Measurements from ENCODE around the gene FAF1. TPM values are rescaled to one million over a fixed set of nuclear protein-coding genes. Genes with fewer than 3 reads are reported as not detected.
"Not testable (repeated sequence)": the region's sequence is repeated elsewhere in the genome, so short reads cannot be mapped to it uniquely, and the experiment has no call there.

The FAF1 gene
- total RNA-seq, 2 experiments from 2014 or later: 42.3 to 114 TPM

GRCh38 chr1:50775740-50776139 is 184.3 kb downstream of the FAF1 start:
- Histone ChIP-seq H3K79me2 (ENCODE audit: insufficient read depth, low read depth, low read length) (peaks cover 13% of the 10 kb centered on the region; the same call in 1 of the 2 replicates), H3K4me2 (ENCODE audit: low read length) (no peak overlapping the region), H3K27ac (ENCODE audit: low read depth, low read length, poor library complexity, severe bottlenecking) (no peak overlapping the region), H3K4me3 (ENCODE audit: low read depth, low read length, poor library complexity, severe bottlenecking) (no peak overlapping the region), H3K36me3 (ENCODE audit: insufficient read depth, low read length) (peaks cover 23% of the 10 kb centered on the region), H2AFZ (ENCODE audit: low read length) (no peak overlapping the region), H3K4me1 (ENCODE audit: insufficient read depth, low read length, poor library complexity, severe bottlenecking) (peaks cover 5% of the 10 kb centered on the region), H3K9me3 (ENCODE audit: low read length) (no peaks in the 10 kb centered on the region), H4K20me1 (ENCODE audit: insufficient read depth, low read length) (peaks cover 15% of the 10 kb centered on the region; the same call in 1 of the 2 replicates), H3K9me2 (ENCODE audit: insufficient read depth, low read length) (no peaks in the 10 kb centered on the region)
- BruUV-seq (replicated peaks): no TSS peak
- no peak for DNase-seq (ENCODE audit: low spot score)
- POLR2A ChIA-PET: interaction anchor here (1.2 kb wide), 1 partner anchor 9 kb away, joined by 3 read pairs; no protein-coding TSS in a partner anchor
- TF ChIP-seq EZH2phosphoT487 (IDR thresholded peaks at IDR 0.05; ENCODE audit: borderline replicate concordance, low read depth, low read length) (no peak), CTCF (conservative IDR thresholded peaks at IDR 0.05; ENCODE audit: low read length) (no peak)
- CTCF ChIA-PET (ENCODE audit: unreplicated experiment): no interaction called here
- intact Hi-C loops (cut with micrococcal nuclease; ENCODE audit: unreplicated experiment): loop anchor here (2.0 kb wide), 1 partner anchor 269 kb away; no protein-coding TSS in a partner anchor

GRCh38 chr1:50774759-50775351 is 185.2 kb downstream of the FAF1 start:
- no peak overlapping the region for H2AFZ ChIP-seq (ENCODE audit: low read length)
- no peak overlapping the region for H3K27ac ChIP-seq (ENCODE audit: low read depth, low read length, poor library complexity, severe bottlenecking)
- TF ChIP-seq CTCF (conservative IDR thresholded peaks at IDR 0.05; ENCODE audit: low read length) (peak; percentile 92), EZH2phosphoT487 (IDR thresholded peaks at IDR 0.05; ENCODE audit: borderline replicate concordance, low read depth, low read length) (no peak)
- POLR2A ChIA-PET: interaction anchor here (0.6 to 1.3 kb wide), 4 partner anchors 9 to 151 kb away, joined by 3 to 4 read pairs (median 3); no protein-coding TSS in a partner anchor
- H3K4me1 ChIP-seq (ENCODE audit: insufficient read depth, low read length, poor library complexity, severe bottlenecking): no peaks in the 10 kb centered on the region
- H4K20me1 ChIP-seq (ENCODE audit: insufficient read depth, low read length): peaks cover 15% of the 10 kb centered on the region; the same call in 1 of the 2 replicates
- no peaks in the 10 kb centered on the region for H3K9me2 ChIP-seq (ENCODE audit: insufficient read depth, low read length)
- H3K36me3 ChIP-seq (ENCODE audit: insufficient read depth, low read length): peaks cover 15% of the 10 kb centered on the region; the same call in 1 of the 2 replicates
- BruUV-seq (replicated peaks): no TSS peak
- H3K4me2 ChIP-seq (ENCODE audit: low read length): no peak overlapping the region
- no peaks in the 10 kb centered on the region for H3K9me3 ChIP-seq (ENCODE audit: low read length)
- intact Hi-C loops (cut with micrococcal nuclease; ENCODE audit: unreplicated experiment): loop anchor here (2.0 to 5.0 kb wide), 2 partner anchors 270 to 417 kb away; no protein-coding TSS in a partner anchor
- no peak overlapping the region for H3K4me3 ChIP-seq (ENCODE audit: low read depth, low read length, poor library complexity, severe bottlenecking)
- DNase-seq (ENCODE audit: low spot score): peak; percentile 61
- H3K79me2 ChIP-seq (ENCODE audit: insufficient read depth, low read depth, low read length): peaks cover 19% of the 10 kb centered on the region; the same call in 1 of the 2 replicates
- CTCF ChIA-PET (ENCODE audit: unreplicated experiment): no interaction called here

- H3K4me2 ChIP-seq (ENCODE audit: low read length): no peak overlapping the region
- no peak for TF ChIP-seq EZH2phosphoT487 (IDR thresholded peaks at IDR 0.05; ENCODE audit: borderline replicate concordance, low read depth, low read length)
- no peak for TF ChIP-seq CTCF (conservative IDR thresholded peaks at IDR 0.05; ENCODE audit: low read length)
- ChIA-PET POLR2A (interaction anchor here (0.6 to 0.7 kb wide), 3 partner anchors 41 to 171 kb away, joined by 3 to 7 read pairs (median 4); no protein-coding TSS in a partner anchor), CTCF (ENCODE audit: unreplicated experiment) (no interaction called here)
- no peak overlapping the region for H3K4me3 ChIP-seq (ENCODE audit: low read depth, low read length, poor library complexity, severe bottlenecking)
- no peaks in the 10 kb centered on the region for H3K4me1 ChIP-seq (ENCODE audit: insufficient read depth, low read length, poor library complexity, severe bottlenecking)
- BruUV-seq (replicated peaks): no TSS peak
- H4K20me1 ChIP-seq (ENCODE audit: insufficient read depth, low read length): no peaks in the 10 kb centered on the region; the same call in 1 of the 2 replicates
- H2AFZ ChIP-seq (ENCODE audit: low read length): no peak overlapping the region
- intact Hi-C loops (cut with micrococcal nuclease; ENCODE audit: unreplicated experiment): no loop called here
- H3K9me2 ChIP-seq (ENCODE audit: insufficient read depth, low read length): no peaks in the 10 kb centered on the region
- no peak overlapping the region for H3K27ac ChIP-seq (ENCODE audit: low read depth, low read length, poor library complexity, severe bottlenecking)
- H3K79me2 ChIP-seq (ENCODE audit: insufficient read depth, low read depth, low read length): peaks cover 30% of the 10 kb centered on the region; the same call in 1 of the 2 replicates
- DNase-seq (ENCODE audit: low spot score): no peak
- H3K36me3 ChIP-seq (ENCODE audit: insufficient read depth, low read length): peaks cover 10% of the 10 kb centered on the region
- H3K9me3 ChIP-seq (ENCODE audit: low read length): no peaks in the 10 kb centered on the region
These were observed 193.4 kb downstream of the FAF1 start for GRCh38 chr1:50766688-50767087.

GRCh38 chr1:50756543-50756942 is 203.5 kb downstream of the FAF1 start:
- H3K27ac ChIP-seq (ENCODE audit: low read depth, low read length, poor library complexity, severe bottlenecking); DNase-seq (ENCODE audit: low spot score); H4K20me1 ChIP-seq (ENCODE audit: insufficient read depth, low read length); BruUV-seq (replicated peaks); POLR2A ChIA-PET; H2AFZ ChIP-seq (ENCODE audit: low read length); H3K4me3 ChIP-seq (ENCODE audit: low read depth, low read length, poor library complexity, severe bottlenecking); H3K9me2 ChIP-seq (ENCODE audit: insufficient read depth, low read length); CTCF ChIA-PET (ENCODE audit: unreplicated experiment); H3K4me2 ChIP-seq (ENCODE audit: low read length); H3K4me1 ChIP-seq (ENCODE audit: insufficient read depth, low read length, poor library complexity, severe bottlenecking); H3K79me2 ChIP-seq (ENCODE audit: insufficient read depth, low read depth, low read length); H3K9me3 ChIP-seq (ENCODE audit: low read length): not testable (repeated sequence)
- intact Hi-C loops (cut with micrococcal nuclease; ENCODE audit: unreplicated experiment): loop anchor here (5.0 kb wide), 1 partner anchor 926 kb away; no protein-coding TSS in a partner anchor
- peaks cover 22% of the 10 kb centered on the region for H3K36me3 ChIP-seq (ENCODE audit: insufficient read depth, low read length)

Data from OCI-LY7 (cell line).